ENCODE measurements around the gene ZSCAN1.

DNA sequence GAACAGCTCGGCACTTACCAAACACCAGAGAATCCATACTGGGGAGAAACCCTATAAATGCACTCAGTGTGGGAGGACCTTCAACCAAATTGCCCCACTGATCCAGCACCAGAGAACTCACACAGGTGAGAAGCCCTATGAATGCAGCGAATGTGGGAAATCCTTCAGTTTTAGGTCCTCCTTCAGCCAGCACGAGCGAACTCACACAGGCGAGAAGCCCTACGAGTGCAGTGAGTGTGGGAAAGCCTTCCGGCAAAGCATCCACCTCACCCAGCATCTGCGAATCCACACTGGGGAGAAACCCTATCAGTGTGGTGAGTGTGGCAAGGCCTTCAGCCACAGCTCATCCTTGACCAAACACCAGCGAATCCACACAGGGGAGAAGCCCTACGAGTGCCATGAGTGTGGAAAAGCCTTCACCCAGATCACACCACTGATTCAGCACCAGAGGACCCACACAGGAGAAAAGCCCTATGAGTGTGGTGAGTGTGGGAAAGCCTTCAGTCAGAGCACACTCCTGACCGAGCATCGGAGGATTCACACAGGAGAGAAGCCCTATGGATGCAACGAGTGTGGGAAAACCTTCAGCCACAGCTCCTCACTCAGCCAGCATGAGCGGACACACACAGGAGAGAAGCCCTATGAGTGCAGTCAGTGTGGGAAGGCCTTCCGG is 33.6 kb downstream of the ZSCAN1 start:
- TF ChIP-seq, protein P1, sequence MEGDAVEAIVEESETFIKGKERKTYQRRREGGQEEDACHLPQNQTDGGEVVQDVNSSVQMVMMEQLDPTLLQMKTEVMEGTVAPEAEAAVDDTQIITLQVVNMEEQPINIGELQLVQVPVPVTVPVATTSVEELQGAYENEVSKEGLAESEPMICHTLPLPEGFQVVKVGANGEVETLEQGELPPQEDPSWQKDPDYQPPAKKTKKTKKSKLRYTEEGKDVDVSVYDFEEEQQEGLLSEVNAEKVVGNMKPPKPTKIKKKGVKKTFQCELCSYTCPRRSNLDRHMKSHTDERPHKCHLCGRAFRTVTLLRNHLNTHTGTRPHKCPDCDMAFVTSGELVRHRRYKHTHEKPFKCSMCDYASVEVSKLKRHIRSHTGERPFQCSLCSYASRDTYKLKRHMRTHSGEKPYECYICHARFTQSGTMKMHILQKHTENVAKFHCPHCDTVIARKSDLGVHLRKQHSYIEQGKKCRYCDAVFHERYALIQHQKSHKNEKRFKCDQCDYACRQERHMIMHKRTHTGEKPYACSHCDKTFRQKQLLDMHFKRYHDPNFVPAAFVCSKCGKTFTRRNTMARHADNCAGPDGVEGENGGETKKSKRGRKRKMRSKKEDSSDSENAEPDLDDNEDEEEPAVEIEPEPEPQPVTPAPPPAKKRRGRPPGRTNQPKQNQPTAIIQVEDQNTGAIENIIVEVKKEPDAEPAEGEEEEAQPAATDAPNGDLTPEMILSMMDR (IDR thresholded peaks at IDR 0.05) = no peak
- no peak for TF ChIP-seq POLR2A (IDR thresholded peaks at IDR 0.05)

Measured in heart left ventricle (tissue), 13 donors.